ENCODE measurements around the gene PTPRN2. TPM values are rescaled to one million over a fixed set of nuclear protein-coding genes. Genes with fewer than 3 reads are reported as not detected.

The PTPRN2 gene
- total and polyA plus RNA-seq, 2 donors (not counting 3 experiments of a cell fraction or from before 2014, with no cell fraction given), result 0.62 to 0.88 TPM

GRCh38 chr7:158011941-158012340, 575.7 kb downstream of the PTPRN2 start:
- H3K9ac ChIP-seq (replicated peaks; ENCODE audit: extremely low read depth, insufficient read depth, low read length), result no peak overlapping the region
- no TSS peak for BruUV-seq (replicated peaks)
- H2AFZ ChIP-seq (ENCODE audit: low read depth, low read length), result no peak overlapping the region
- H3K79me2 ChIP-seq (ENCODE audit: control insufficient read depth, insufficient read depth, low read length), result no peaks in the 10 kb centered on the region
- no peaks in the 10 kb centered on the region for H3K27me3 ChIP-seq (ENCODE audit: control insufficient read depth in 2 of 2, insufficient read depth in 2 of 2, low read length in 2 of 2)
- H3K27ac ChIP-seq (ENCODE audit: insufficient read depth, low read depth, low read length), result no peak overlapping the region
- intact Hi-C loops (cut with micrococcal nuclease) (no loop called here), dilution Hi-C loops (cut with MboI; ENCODE audit: extremely low pct_ligation_motif_present, low sequenced_read_pairs) (no loop called here)
- ChIA-PET CTCF (no interaction called here), POLR2A (no interaction called here)
- TF ChIP-seq JUN (IDR thresholded peaks at IDR 0.05; ENCODE audit: borderline replicate concordance, insufficient read depth, insufficient read length, low read depth), result no peak
- TF ChIP-seq, protein P1, sequence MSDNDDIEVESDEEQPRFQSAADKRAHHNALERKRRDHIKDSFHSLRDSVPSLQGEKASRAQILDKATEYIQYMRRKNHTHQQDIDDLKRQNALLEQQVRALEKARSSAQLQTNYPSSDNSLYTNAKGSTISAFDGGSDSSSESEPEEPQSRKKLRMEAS (IDR thresholded peaks at IDR 0.05; ENCODE audit: insufficient read depth, insufficient read length), result no peak
- TF ChIP-seq EZH2 (IDR thresholded peaks at IDR 0.05; ENCODE audit: borderline replicate concordance, low read depth, low read length, severe bottlenecking), result no peak
- TF ChIP-seq POLR2A (IDR thresholded peaks at IDR 0.05; ENCODE audit: low read depth, low read length), result no peak
- TF ChIP-seq GATA2 (IDR thresholded peaks at IDR 0.05; ENCODE audit: insufficient read depth, insufficient read length, low read depth, low read length), result no peak
- no peak for TF ChIP-seq POLR2AphosphoS5 (IDR thresholded peaks at IDR 0.05; ENCODE audit: insufficient read depth, low read depth, low read length)
- TF ChIP-seq FOS (IDR thresholded peaks at IDR 0.05; ENCODE audit: borderline replicate concordance, insufficient read depth, low read length), result no peak
- no peak for TF ChIP-seq MYC (IDR thresholded peaks at IDR 0.05; ENCODE audit: low read depth, low read length)
- TF ChIP-seq, protein P2, sequence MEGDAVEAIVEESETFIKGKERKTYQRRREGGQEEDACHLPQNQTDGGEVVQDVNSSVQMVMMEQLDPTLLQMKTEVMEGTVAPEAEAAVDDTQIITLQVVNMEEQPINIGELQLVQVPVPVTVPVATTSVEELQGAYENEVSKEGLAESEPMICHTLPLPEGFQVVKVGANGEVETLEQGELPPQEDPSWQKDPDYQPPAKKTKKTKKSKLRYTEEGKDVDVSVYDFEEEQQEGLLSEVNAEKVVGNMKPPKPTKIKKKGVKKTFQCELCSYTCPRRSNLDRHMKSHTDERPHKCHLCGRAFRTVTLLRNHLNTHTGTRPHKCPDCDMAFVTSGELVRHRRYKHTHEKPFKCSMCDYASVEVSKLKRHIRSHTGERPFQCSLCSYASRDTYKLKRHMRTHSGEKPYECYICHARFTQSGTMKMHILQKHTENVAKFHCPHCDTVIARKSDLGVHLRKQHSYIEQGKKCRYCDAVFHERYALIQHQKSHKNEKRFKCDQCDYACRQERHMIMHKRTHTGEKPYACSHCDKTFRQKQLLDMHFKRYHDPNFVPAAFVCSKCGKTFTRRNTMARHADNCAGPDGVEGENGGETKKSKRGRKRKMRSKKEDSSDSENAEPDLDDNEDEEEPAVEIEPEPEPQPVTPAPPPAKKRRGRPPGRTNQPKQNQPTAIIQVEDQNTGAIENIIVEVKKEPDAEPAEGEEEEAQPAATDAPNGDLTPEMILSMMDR (IDR thresholded peaks at IDR 0.05; ENCODE audit: extremely low read depth in 1 of 2, insufficient read depth in 1 of 2, low read depth in 1 of 2, low read length in 2 of 2), result no peak
- H3K4me2 ChIP-seq (ENCODE audit: insufficient read depth, low read length), result no peak overlapping the region
- DNase-seq (ENCODE audit: low read depth, low spot score) (no peak), FAIRE-seq (no peak)
- H3K4me3 ChIP-seq (replicated peaks in 1 of 3; ENCODE audit: insufficient read depth in 1 of 3, low read depth in 1 of 3, low read length in 3 of 3), result no peak overlapping the region
- no peaks in the 10 kb centered on the region for H3K4me1 ChIP-seq (ENCODE audit: control insufficient read depth, extremely low read depth, insufficient read depth, low read length)
- peaks cover 9% of the 10 kb centered on the region for H3K9me3 ChIP-seq (replicated peaks; ENCODE audit: control insufficient read depth, insufficient read depth, low read length)
- no peaks in the 10 kb centered on the region for H4K20me1 ChIP-seq (replicated peaks; ENCODE audit: control insufficient read depth, extremely low read depth, insufficient read depth, low read length)
- H3K9me1 ChIP-seq (replicated peaks; ENCODE audit: control insufficient read depth, extremely low read depth, insufficient read depth, low read length), result no peaks in the 10 kb centered on the region
- no peaks in the 10 kb centered on the region for H3K36me3 ChIP-seq (ENCODE audit: control insufficient read depth in 2 of 2, extremely low read depth in 1 of 2, insufficient read depth in 2 of 2, low read length in 2 of 2)

Data from endothelial cell of umbilical vein (primary cell).